PC-3 (cell line): ENCODE data around the gene AMMECR1L.
"Not testable (repeated sequence)": the region's sequence is repeated elsewhere in the genome, so short reads cannot be mapped to it uniquely, and the experiment has no call there.

ENCODE experiments used
- EZH2 ChIP-seq: fragments of 300-600 bp; sonication (generic); IDR thresholded peaks from one replicate; pipeline ENCODE4 v1.6.1; 2017; ENCODE audit warnings: antibody characterized with exemption, mild to moderate bottlenecking, low read length; ENCODE audit not compliant: unreplicated experiment
- EZH2phosphoT487 ChIP-seq: fragments of 300-600 bp; sonication (generic); IDR thresholded peaks from 2 replicates; pipeline ENCODE4 v1.6.1; 2018; ENCODE audit warnings: mild to moderate bottlenecking, antibody characterized with exemption, low read length, borderline replicate concordance
- TF ChIP-seq, protein P1 (sequence below): fragments of 300-600 bp; sonication (generic); conservative IDR thresholded peaks from 2 replicates; pipeline ENCODE4 v1.5.1; 2017; ENCODE audit warnings: antibody characterized with exemption, low read depth, mild to moderate bottlenecking, low read length

DNA sequence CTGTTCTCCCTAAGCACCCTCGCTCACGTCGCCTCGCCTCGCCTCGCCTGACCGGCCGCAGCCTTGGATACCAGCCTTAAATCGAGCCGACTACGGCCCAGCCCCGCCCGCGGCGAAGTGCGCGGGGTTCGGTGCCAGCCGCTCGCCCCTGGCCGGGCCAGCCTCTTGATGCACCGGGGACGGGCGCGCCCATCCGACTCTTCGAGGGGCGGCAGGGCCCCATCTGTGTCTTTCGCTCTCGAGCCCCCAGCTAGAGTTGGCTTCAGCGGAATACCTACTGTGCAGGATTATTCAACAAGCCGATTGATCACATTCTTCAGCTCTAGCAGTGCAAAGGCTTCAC lies 808 bp upstream of the AMMECR1L start:
- TF ChIP-seq, protein P1, sequence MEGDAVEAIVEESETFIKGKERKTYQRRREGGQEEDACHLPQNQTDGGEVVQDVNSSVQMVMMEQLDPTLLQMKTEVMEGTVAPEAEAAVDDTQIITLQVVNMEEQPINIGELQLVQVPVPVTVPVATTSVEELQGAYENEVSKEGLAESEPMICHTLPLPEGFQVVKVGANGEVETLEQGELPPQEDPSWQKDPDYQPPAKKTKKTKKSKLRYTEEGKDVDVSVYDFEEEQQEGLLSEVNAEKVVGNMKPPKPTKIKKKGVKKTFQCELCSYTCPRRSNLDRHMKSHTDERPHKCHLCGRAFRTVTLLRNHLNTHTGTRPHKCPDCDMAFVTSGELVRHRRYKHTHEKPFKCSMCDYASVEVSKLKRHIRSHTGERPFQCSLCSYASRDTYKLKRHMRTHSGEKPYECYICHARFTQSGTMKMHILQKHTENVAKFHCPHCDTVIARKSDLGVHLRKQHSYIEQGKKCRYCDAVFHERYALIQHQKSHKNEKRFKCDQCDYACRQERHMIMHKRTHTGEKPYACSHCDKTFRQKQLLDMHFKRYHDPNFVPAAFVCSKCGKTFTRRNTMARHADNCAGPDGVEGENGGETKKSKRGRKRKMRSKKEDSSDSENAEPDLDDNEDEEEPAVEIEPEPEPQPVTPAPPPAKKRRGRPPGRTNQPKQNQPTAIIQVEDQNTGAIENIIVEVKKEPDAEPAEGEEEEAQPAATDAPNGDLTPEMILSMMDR, result not testable (repeated sequence)
- not testable (repeated sequence) for TF ChIP-seq EZH2, EZH2phosphoT487
